M059J (cell line): ENCODE data around the gene SLFN12. TPM values are rescaled to one million over a fixed set of nuclear protein-coding genes. Genes with fewer than 3 reads are reported as not detected.

Source experiments
- total RNA-seq: library from RNA; depleted of rRNA; stranded (reverse); fragments of >200 nt; shearing (Covaris generic); gene quantifications from 2 replicates; pipeline ENCODE4 v1.2.3, GENCODE V29; 2014; rRNA removed

The SLFN12 gene
- total RNA-seq, 1 experiment from 2014 or later: 39.6 TPM

Other genes with a start within 250 kb of the SLFN12 start
- not detected in 2 replicates for gene SLC35G3, start 238.1 kb downstream of the SLFN12 start, total RNA-seq
- 52.8 and 79.4 TPM in 2 replicates for gene SLFN5, start 189.4 kb downstream of the SLFN12 start, total RNA-seq
- 49.2 and 82.0 TPM in 2 replicates for gene SLFN11, start 58.9 kb downstream of the SLFN12 start, total RNA-seq
- 12.4 and 23.2 TPM in 2 replicates for gene SLFN13, start 16.3 kb upstream of the SLFN12 start, total RNA-seq
- 0.37 and 1.4 TPM in 2 replicates for gene SLFN12L, start 105.2 kb upstream of the SLFN12 start, total RNA-seq
- gene SLFN14, start 128.3 kb upstream of the SLFN12 start, total RNA-seq: not detected in 2 replicates
- 7.0 and 8.8 TPM in 2 replicates for gene PEX12, start 146.1 kb upstream of the SLFN12 start, total RNA-seq
- gene AP2B1, start 154.8 kb upstream of the SLFN12 start, total RNA-seq: 48.5 and 75.5 TPM in 2 replicates